Endothelial cell of umbilical vein (primary cell): ENCODE measurements around the gene KPNA1.

Experiments used
- CTCF ChIP-seq, 2 donors: IDR thresholded peaks; 1 replicate in 1 of 2; 2 replicates in 1 of 2; pipeline ENCODE4 v1.5.1; 2011; ENCODE audit warnings: low read length in 2 of 2, mild to moderate bottlenecking in 2 of 2, moderate library complexity in 2 of 2, control low read depth in 1 of 2, inconsistent platforms in 1 of 2, low read depth in 1 of 2; ENCODE audit not compliant: insufficient read depth in 1 of 2; ENCODE audit errors: extremely low read depth in 1 of 2
- EZH2 ChIP-seq: IDR thresholded peaks from 2 replicates; pipeline ENCODE4 v1.6.1; 2012; ENCODE audit warnings: borderline replicate concordance, low read depth, mild to moderate bottlenecking, moderate library complexity, low read length, inconsistent platforms; ENCODE audit not compliant: severe bottlenecking
- MYC ChIP-seq: IDR thresholded peaks from one replicate; pipeline ENCODE4 v1.6.1; 2011; ENCODE audit warnings: mild to moderate bottlenecking, low read depth, low read length
- POLR2A ChIP-seq: IDR thresholded peaks from 2 replicates; pipeline ENCODE4 v1.6.1; 2012; ENCODE audit warnings: low read depth, mild to moderate bottlenecking, control low read depth, low read length

- TF ChIP-seq EZH2 (no peak), MYC (no peak), CTCF (IDR thresholded peaks at IDR 0.05; ENCODE audit: extremely low read depth in 1 of 2, insufficient read depth in 1 of 2, low read depth in 1 of 2, low read length in 2 of 2) (no peak), POLR2A (no peak)
Measured at GRCh38 chr3:122548619-122549018, 33.9 kb upstream of the KPNA1 start.
